GM12864 (cell line): ENCODE results near the gene RCVRN.

Experiments used
- DNase-seq: peaks from one replicate; pipeline ENCODE4 v3.0.0-alpha.2; 2011; ENCODE audit warnings: low read depth
- H3K4me3 ChIP-seq: 2 replicates; pipeline ENCODE4 v1.5.1; 2011; ENCODE audit warnings: mild to moderate bottlenecking, low read depth, low read length, control low read depth
- TF ChIP-seq, protein P1 (sequence below): IDR thresholded peaks from 2 replicates; pipeline ENCODE4 v1.5.1; 2011; ENCODE audit warnings: low read depth, mild to moderate bottlenecking, moderate library complexity, low read length, control low read depth, inconsistent platforms; ENCODE audit errors: missing control alignments

RCVRN gene

DNA sequence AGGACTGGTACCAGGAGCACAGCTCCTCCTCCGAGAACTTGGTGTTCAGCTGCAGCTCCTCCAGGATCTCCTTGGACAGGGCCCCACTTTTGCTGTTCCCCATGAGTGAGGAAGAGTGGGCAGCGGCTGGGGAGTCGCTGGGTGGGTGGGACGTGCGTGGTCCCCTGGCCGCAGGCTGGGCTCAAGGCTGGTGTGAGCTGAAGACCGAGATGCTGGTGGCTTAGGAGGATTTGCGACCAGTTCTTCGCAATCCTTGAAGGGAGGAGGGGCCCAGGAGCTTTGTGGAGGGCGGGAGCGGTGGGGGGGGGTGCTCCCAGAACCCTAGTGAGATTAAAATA lies at the start of gene RCVRN:
Gene RCVRN, minus strand, starts transcription at position 194 of the 338 bp plus-strand sequence. Its CDS starts 91 bp downstream, at position 103.
- TF ChIP-seq, protein P1, sequence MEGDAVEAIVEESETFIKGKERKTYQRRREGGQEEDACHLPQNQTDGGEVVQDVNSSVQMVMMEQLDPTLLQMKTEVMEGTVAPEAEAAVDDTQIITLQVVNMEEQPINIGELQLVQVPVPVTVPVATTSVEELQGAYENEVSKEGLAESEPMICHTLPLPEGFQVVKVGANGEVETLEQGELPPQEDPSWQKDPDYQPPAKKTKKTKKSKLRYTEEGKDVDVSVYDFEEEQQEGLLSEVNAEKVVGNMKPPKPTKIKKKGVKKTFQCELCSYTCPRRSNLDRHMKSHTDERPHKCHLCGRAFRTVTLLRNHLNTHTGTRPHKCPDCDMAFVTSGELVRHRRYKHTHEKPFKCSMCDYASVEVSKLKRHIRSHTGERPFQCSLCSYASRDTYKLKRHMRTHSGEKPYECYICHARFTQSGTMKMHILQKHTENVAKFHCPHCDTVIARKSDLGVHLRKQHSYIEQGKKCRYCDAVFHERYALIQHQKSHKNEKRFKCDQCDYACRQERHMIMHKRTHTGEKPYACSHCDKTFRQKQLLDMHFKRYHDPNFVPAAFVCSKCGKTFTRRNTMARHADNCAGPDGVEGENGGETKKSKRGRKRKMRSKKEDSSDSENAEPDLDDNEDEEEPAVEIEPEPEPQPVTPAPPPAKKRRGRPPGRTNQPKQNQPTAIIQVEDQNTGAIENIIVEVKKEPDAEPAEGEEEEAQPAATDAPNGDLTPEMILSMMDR = no peak
- no peak within 1 kb of the TSS for H3K4me3 ChIP-seq
- no peak for DNase-seq

DNA sequence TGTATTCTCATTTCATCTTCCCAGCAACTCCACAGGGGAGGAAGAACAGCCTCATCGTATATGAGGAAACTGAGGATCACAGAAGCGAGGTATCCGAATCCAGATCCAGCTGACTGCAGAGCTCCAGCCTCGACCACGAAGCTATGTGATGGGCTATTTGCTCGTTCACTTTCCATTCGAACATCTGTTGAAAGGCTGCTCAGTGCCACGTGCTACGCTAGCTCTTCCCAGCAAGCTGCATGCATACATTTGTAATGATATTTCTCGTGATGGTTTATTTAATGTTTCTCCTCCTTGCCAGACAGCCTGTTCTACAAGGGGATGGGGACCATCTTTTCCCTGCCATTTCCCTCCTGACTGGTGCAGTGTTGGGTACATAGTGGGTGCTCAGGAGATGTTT lies 48.4 kb upstream of the RCVRN start:
- DNase-seq = no peak
- H3K4me3 ChIP-seq = no peak overlapping the region
- TF ChIP-seq, protein P1 = no peak

DNA sequence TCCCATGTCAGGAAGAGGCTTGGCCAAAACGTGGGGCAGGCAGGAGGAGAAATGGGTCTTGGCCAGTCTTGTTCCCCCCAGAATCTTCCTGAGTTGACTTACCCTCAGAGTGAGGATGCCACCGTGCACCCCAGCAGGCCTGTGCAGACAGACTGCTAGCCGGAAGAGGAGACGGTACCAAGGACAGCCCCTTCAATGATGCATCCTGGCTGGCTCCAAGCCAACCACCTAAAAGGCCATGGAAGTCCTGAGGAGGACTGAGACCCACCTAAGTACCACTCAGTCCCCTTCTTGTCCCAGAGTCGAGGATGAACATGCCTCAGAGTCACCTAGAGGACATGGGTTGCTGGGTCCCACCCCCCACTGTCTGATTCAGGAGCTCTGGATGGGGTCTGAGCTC lies 46.7 kb upstream of the RCVRN start:
- TF ChIP-seq, protein P1 = no peak
- DNase-seq = no peak
- no peak overlapping the region for H3K4me3 ChIP-seq

DNA sequence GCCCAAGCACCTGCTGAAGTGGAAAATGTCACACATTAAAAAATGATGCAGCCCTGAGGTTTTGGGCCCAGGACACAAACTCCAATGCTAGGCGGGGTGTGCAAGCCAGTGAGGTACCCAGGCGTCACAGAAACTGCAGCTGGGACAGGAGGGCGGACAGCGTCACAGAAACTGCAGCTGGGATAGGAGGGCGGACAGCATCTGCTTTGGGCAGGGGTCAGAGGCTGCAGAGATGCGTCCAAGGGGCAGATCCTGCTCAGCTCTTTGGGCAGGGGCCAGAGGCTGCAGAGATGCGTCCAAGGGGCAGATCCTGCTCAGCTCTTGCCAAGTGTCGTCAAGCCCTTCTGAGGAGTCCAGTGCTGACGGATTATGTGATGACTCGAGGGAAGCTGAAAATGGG lies 43.9 kb upstream of the RCVRN start:
- no peak for DNase-seq
- TF ChIP-seq, protein P1 = no peak
- H3K4me3 ChIP-seq = no peak overlapping the region

DNA sequence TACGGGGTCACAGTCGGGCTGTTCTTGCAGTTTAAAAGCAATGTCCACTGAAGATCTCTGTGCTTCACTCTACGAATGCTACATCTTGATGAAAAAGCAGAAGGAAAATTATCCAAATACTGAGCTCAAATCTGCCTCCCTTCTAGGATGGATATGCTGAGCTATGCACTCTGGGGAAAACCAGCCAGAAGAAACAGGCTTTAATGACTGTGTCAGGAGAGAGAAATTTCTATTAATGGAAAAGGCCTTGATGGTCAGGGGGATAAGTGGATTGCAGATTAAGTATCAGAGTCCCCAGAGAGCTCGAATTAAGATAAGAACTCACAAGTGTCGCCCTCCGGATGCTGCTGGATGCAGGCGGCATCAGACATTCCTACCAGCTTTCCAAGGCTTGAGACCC lies 39.6 kb upstream of the RCVRN start:
- no peak overlapping the region for H3K4me3 ChIP-seq
- DNase-seq = no peak
- TF ChIP-seq, protein P1 = no peak

DNA sequence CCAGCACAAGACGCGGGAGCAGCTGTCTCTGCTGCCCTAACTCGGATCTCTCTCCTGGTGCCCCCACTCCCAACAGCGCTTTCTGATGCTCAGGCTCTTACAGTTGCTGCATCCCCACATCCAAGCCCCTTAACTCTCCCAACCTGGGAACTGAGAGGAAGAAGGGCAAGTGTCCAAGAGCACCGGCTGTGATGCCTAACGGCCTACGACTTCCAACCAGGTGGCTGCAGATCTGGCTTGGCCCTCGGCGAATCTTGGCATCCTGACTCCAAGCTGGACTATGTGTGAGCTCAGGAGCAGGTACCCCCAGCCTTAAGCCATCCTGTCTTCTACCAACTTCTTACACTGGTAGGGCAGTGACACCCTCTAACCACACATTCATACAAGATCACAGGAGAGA lies 38.3 kb upstream of the RCVRN start:
- TF ChIP-seq, protein P1 = no peak
- no peak for DNase-seq
- H3K4me3 ChIP-seq = no peak overlapping the region

DNA sequence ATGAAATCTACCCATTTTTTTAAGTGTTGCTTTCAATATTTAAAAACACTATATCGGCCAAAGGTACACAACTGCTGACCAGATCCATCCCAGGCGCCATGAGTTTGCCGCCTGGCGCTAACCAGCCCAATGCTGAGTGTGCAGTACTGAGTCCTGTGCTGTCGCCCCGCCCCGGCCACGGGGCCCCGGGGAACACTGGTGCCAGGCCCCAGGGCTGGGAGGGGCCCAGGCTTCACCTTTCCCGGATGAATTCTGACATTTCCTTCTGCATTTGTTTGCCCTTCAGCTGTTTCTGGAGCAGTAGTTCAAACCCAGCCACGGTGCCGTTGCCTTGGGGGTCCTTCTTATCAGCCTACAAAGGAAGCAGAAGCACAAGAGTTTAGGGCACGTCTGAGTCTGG lies 37.8 kb upstream of the RCVRN start:
- TF ChIP-seq, protein P1 = no peak
- no peak for DNase-seq
- H3K4me3 ChIP-seq = no peak overlapping the region
